HG03342 (cell line): Measurements from ENCODE around the gene PLXNC1.
A peak's percentile ranks its signal among the peaks of the same experiment; 100 is the strongest.

Experiments
- ATAC-seq: cut with Tn5 transposase; IDR thresholded peaks from one replicate; pipeline ENCODE4 v1.9.1; 2021; ENCODE audit warnings: mild to moderate bottlenecking, moderate library complexity; ENCODE audit not compliant: unreplicated experiment

PLXNC1 gene

DNA sequence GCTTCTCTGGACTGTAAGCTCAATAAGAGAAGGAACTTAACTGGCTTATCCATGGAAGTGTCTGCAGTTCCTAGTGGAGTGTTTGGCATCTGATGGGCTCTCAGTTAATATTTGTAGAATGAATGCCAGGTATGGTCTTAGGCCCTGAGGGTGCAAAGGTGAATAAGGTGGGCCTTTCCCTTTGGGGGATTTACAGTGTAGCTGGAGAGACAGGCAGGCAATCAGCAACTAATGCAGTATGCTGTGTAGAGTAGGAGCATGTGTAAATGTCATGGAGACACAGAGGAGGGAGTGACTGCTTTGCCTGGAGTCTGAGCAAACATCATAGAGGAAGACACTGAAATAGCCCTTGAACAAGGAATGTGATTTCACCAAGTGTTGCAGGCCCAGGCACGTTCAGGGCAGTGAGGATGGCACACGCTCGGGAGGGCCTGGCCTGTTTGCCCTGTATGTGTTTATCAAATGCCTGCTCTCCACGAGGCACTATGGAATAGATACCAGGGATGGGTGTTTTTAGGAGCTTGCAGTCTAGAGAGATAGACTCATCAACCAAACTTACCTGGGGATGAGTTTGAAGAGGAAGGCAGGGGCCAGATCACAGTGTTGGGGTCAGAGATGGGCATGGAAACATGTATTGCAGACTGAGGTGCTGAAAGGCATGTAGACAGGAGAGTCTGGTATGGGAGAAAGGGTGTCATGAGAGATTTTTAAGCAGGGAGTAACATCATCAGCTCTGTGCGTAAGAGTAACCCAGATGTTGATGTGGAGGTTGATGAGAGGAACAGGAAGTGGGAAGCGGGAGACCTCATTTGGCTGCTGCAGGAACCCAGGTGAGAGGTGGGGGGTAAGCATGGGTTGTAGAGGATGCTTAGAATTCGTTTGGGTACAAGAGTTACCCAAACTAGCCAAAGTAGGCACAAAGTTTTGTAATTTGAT is 54.1 kb downstream of the PLXNC1 start:
- no peak for ATAC-seq

DNA sequence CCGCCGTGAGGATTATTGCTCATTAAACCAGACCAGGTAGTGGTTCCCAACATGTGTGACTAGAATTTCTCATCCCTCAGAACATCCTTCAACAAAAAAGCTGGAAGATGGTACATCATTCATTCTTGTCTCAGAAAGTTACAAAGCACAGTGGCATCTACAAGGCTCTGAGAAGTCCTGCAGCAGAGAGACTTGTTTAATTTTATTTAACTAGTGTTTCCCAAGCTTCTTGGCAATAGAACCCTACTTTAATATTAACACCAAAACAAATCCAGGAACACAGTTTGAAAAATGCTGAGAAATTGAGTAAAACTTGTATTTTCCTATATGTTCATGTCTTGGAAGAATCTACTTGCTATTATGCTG is 54.8 kb downstream of the PLXNC1 start:
- no peak for ATAC-seq

DNA sequence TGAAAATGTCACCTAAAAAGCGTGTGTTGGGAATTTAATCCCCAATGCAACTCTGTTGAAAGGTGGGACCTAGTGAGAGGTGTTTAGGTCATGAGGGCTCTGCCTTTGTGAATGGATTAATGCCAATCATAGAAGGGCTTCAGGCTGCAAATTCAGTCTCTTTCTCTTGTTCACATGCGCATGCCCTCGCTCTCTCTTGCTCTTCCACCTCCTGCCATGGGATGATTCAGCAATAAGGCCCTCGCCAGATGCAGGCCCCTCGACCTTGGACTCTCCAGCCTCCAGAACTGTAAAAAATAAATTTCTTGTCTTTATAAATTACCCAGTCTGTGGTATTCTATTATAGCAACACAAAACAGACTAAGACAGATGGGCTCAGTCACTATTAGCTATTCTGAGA is 55.4 kb downstream of the PLXNC1 start:
- no peak for ATAC-seq

DNA sequence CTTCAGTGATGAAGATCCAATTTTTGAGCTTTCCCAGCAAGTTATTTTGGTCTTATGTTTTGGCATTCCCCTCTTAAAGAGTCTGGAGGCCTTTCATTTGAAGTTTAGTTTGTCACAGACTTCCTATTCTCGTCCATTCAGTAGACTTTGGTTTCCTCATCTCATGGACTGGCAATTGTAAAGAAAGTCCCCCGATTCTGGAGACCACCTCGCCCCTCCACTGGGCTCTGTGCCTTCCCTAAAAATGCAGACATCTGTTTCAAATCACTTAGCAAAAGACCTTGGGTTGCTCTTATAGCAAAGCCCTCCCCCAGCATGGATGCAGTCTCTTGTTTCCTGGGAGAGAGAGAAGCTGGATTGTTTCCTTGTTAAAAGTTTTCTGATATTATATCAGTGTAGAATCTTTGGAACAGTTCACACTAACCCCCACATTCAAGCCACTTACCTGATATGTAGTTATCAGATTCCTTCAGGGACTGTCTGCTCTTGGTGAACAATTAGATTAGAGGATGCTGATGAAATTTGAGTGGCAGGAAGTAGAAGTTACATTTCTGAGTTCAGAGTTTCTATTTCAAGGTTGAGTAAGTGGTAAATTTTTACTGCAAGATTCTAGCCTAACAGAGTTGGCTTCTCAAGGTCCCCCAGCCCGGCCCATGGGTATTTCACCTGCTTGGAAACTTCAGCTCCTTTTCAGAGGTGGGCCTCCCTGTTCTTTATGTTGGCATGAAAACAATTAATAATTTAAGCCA is 56.3 kb downstream of the PLXNC1 start:
- ATAC-seq: no peak

DNA sequence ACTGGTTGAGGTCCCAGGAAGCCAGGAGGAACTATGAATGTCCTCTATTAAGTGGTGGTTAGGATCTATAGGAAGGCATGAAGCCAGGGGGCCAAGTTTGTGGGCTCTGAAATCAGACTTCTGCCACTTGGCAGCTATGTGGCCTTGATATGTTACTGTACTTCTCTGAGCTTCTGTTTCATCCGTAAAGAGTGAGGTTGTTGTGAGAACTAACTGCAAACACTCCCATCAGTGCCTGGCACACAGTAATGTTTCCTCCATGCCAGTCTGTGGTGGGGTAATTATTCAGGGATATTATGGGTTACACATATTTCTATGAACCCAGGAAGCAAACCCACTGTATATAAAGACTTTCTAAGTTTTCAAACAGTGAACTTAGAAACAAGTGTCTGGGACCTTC is 57.4 kb downstream of the PLXNC1 start:
- no peak for ATAC-seq

DNA sequence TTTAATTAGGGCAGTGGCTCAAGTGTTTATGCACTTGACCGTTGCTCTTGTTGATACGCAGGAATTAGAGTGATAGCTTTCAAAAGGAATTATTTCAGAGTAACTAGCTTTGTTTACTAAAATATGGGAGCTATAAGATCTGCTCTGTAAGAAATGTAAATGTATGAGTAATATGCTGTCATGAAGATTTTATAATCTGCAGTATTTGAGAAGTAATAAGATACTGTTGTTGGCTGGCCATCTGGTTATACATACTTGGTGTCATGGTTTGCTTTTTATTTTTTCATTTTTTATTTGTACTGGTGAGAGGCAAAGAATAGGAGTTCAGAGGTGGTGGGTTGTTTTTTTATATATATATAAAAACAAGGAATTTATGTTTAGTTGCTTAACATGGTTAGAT is 58.5 kb downstream of the PLXNC1 start:
- no peak for ATAC-seq

DNA sequence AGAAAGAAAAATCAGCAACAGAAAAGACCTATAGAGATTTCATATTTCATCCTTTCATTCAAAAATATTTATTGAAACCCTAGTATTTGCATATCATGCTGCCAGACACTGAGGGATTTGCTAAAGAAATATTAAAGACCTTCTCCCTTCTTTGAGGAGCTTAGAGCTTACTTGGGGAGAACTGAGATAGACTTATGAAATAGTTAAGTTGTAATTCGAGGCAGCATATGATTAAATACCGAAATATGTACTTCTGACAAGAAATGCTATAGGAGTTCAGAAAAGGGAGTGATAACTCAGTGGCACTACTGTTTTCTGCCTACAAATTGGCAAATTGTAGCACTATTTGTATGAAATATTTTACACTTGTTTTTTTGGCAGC is 59.1 kb downstream of the PLXNC1 start:
- no peak for ATAC-seq

DNA sequence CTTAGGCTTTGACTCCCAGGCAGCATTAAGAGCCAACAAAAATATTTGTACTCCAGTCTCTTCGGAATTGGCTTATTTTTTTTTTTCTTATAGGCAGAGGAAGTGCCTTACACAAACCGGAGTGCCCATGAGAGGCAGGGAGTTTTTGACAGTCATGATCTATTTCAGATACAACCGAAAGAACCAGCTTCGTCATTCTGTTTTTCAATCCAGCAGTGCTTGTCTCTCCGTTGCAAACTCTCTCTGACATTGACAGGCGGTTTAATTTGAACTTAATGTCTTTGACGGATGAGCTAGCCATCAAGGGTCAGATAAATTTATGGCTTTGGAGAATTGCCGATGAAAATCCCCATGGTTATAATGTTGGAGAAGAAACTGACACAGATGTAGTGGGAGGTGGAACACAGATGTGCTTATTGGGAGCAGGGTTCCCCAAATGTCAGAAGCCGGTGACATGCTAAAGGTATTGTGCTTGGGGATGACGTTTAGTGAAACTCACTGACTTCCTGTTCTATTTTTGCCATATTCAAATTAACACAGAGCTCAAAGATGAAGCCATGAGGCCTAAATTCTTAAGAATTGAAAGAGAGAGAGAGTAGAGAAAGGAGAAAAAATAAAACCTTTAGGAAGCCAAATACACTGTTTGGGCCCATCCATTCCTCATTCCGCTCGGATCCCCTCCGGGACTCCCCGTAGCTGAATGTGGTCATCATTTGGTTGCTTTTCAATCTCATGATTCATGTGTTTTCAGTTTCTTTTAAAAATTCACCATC is 59.7 kb downstream of the PLXNC1 start:
- peak; percentile 84 for ATAC-seq

DNA sequence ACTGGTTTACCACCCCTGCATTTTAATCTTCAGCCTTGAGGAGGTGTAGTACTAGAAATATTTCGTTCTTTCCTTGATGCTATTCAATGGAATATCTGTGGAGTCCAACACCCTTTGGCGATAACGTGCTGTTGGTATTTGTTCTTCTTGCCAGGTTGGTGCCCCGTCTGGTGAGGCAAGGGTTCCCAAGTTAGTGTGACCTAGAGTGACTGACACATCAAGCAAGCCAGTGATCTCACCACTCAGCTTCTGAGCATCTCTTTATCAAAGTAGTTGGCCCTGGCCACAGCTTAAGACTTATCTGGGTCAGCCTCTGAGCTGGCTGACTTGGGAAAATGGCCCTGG is 60.2 kb downstream of the PLXNC1 start:
- peak; percentile 40 for ATAC-seq

DNA sequence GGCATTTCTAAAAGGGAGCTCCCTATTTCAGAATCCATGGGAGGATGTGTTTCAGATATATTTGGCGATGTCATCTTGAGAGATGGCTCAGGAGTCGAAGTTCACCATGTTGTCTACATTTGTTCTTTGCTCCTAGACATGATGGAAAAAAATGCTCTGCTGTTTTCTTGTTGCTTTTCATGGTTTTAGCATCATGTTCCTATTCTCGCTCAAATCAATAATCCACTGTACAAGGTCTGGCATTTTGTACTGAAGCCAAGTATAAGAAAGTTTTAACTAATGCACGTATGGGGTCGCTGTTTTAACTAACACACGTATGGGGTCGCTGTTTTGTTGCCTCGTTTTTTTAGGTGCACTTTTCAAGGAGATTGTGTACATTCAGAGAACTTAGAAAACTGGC is 60.9 kb downstream of the PLXNC1 start:
- no peak for ATAC-seq

DNA sequence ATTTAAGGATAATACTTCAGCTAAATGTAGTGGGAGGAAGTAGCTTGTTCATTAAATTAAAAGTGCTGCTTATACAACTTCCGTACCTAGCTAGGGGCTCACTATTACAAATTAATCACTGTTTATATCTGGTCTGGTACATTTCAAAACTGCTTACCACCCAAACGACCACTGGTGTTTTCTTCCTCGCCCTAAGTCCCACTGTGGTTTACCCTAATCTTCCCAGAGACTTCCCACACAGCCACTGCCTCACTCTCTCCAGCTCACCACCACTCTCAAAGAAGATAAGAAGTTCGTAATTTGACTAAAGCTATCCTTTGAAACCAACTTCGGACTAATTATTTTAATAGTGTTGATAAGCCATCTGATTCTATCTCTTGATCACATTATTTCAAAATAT is 62.6 kb downstream of the PLXNC1 start:
- ATAC-seq: no peak

DNA sequence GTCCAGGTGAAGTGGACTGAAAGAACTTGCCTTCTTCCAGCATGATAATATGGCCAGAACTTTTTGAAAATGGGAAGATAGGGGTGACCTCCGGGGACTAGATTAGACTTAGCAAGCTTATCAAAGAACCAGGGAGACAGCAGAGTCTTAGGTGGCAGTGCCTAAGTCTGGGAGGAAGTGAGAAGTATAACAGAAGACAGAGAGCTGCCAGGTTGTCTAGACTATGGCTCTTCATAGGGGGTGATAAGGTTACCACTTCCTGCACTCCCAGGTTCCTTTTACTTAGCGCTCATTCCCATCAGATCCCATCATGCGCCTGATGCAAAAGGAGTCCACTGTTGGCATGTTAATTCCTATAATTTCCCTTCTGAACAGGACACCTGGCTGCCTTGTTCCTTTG is 69.9 kb downstream of the PLXNC1 start:
- no peak for ATAC-seq

DNA sequence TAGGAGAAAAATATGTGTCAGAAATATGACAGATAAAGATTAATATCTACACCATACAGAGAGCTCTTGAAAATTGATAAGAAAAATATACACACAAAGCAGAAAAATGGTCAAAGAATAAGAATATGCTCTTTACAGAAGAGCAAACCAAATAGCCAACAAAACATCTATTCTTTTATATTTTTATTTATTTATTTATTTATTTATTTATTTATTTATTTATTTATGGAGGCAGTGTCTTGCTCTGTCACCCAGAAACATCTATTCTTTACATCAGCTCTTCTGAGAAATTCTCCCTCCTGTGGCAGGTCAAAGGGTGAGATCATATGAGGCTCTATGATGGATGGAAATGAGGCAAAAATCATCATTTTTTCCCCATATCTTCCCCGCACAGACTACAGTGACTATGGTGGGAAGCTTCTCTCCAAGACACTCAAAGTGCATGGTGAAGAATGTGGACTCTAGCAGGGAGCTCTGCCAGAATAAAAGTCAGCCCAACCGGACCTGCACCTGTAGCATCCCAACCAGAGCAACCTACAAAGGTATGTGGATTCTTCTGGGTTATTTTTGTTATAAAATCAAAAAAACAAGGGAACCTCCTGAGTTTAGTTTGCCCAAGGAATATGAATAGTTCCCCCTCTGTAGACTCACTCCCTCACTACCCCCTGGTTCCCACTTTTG is 71.4 kb downstream of the PLXNC1 start:
- no peak for ATAC-seq

DNA sequence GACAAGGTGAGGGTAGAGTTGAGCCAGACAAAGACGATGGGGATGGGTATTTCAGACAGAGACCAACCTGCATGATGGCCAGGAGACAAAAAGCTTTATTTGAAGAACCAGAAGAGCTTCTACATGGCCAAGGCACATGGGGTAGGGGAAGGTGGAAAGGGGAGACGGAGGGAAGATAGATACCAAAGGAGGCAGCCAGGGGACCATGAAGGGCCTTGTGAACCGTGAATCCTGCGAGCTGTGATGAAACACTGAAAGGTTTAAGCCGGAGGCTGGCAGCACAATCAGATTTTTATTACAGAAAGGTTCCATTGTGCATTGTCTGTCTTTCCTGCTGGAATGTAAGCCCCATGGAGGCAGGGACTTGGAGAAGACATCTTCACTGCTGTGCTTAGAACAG is 72.4 kb downstream of the PLXNC1 start:
- no peak for ATAC-seq

DNA sequence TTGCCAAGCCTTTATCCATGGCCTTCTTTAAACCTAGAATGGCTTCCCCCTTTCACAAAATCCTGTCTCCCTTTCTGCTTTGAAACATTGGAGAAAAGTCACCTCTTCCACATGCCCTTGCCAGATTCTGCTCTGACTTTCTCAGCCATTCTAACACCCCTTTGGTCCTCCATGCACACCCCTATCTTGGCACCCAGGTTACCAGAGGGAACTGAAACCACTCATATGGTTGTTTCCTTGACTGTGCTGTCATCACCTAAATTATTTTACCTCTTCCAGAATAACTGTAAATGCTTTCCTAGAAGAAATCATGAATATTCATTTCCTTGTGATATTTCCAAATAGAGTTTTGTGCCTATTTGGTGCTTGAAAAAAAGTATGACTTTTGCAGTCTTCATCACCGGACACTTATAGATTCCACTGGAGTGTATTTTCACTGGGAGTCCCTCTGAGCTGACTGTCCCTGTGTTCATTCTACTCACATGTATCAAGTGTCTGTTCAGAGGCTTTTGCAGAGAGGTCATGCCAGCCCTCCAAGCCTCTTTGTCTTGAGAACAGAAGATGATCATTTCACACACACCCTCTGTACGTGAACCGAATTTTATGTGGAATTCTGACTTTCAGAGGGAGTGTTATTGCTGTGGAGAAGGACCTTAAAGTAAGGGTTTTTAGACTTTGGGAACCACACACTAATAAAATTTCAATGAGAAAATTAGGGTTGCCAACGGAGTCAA is 74.1 kb downstream of the PLXNC1 start:
- ATAC-seq: no peak

DNA sequence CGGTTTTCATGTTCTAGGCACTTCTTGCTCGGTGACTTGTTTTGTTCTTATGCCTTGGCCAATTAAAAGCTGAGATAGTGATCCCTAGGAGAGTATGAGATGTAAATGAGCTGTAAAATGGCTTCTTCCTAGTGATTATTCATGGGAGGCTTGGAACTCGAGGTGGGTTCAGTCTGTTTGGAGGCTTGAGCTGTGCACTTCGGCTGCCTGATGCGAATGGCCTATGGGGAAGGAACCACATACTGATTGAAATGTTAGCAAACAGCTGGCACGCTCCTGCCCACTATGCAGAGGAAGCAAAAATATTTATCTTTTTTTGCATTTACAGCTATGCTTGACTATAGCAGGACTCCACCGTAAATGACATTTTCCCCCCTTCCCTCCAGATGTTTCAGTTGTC is 75.5 kb downstream of the PLXNC1 start:
- ATAC-seq: no peak

DNA sequence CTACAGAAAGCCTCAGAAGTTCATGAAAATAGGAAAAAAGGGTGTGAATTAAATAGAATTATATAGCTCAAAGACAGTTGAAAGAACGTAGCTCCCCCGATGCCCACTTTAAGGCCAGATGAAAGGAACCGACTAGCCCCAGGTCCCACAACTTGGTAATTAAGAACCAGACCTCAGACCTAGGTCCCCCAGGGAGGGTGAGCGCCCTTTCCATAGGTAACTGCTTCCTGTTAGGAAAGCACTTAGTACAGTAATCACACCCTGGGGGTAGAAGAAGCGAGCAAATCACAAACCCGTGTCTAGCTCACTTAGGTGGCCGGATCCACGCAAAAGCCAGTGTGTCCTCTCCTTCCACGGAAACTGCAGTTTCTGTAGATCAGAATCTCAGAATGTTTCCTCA is 77.1 kb downstream of the PLXNC1 start:
- no peak for ATAC-seq

DNA sequence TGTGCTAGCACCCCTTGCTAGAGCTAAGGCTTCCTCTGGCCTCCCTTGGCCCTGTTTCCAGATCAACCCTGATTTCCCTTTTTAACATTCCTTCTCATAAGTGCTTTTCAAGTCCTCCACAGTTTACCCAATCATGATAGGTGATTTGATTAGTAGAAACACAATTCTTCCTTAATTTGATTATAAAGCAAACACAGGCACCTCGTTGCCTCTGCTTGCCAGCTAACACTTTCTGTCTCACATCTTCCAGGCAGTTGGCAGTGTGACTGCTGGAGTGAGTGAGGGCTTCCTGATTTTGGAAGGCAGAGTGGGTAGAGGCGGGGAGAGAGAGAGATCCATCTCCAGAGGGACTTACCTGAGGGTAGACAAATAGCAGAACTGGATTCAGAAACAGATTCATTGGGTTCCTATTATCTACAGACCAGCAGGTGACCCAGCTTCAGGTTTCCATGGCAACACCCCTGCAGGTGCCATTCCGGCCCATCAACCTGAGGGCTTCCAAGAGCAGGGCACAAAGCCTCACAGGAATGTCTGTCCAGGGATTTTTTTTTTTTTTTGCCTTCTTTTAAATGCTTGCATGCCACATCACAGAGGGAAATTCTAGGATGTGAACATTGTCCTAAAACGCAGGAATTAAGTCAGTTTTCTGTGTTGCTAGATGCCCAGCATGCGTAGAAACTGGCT is 77.7 kb downstream of the PLXNC1 start:
- ATAC-seq: no peak

DNA sequence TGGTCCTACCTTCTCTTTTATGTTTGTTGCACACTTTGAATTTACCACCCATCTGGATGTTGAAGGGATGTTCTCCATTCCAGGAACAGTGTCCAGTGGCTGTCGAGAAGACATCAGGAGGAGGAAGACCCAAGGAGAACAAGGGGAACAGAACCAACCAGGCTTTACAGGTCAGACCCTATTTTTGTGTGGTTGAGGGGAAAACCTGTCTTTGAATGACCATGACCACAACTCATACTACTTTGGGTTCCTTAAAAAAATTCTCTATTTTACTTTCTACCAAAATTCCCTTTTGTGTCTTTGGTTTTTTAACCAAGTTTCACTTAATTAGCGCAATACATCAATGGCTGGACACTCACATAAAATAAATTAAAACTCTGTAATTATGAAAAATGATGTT is 78.7 kb downstream of the PLXNC1 start:
- ATAC-seq: no peak

DNA sequence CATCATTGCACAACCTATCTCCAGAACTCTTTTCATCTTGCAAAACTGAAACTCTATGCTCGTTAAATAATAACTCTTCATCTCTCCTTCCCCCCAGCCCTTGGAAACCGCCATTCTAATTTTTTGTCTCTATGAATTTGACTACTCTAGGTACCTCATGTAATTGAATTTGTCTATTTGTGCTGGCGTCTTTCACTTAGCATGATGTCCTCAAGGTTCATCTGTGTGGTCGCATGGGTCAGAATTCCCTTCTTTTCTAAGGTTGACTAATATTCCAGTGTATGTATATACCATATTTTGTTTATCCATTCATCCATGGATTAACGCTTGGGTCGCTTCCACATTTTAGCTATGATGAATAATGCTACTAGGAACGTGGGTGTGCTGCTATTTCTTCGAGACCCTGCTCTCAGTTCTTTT is 80.1 kb downstream of the PLXNC1 start:
- peak; percentile 48 for ATAC-seq
